GM23248 (cell line): Measurements from ENCODE around the gene RRP9.

Experiments
- EZH2 ChIP-seq: fragments of 200-600 bp; sonication (generic); IDR thresholded peaks from 2 replicates; pipeline ENCODE4 v1.6.1; 2018; ENCODE audit warnings: antibody characterized with exemption, mild to moderate bottlenecking; ENCODE audit not compliant: insufficient read depth, poor library complexity, severe bottlenecking
- EZH2phosphoT487 ChIP-seq: fragments of 200-600 bp; sonication (generic); IDR thresholded peaks from 2 replicates; pipeline ENCODE4 v1.6.1; 2018; ENCODE audit warnings: antibody characterized with exemption, moderate library complexity, mild to moderate bottlenecking, low read depth; ENCODE audit not compliant: insufficient read depth

DNA sequence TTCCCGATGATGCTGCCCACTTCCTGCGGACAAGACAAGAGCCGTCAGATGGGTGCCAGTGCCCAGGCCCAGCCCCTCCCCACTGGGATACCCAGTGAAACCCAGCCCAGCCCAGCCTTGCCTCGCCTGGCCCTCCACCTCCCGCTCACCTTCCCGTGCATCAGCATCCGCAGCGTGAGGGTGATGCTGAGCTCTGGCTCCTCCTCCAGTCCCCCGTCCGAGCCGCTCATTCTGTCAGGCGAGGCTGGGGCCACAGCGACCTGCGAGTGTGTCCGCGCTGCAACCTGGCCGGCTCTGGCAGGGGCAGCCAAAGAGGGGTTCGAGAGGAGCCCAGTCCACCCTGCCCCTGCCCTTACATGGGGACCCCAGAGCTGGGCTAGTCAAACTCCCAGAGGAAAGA is 19.3 kb upstream of the RRP9 start:
- TF ChIP-seq EZH2phosphoT487 (no peak), EZH2 (no peak)
